SH-SY5Y (cell line): ENCODE results near the gene CACNA1B.

Experiments
- GATA2 ChIP-seq: IDR thresholded peaks from 2 replicates; pipeline ENCODE4 v1.6.1; 2011; ENCODE audit warnings: mild to moderate bottlenecking, low read depth, low read length
- GATA3 ChIP-seq: IDR thresholded peaks from 2 replicates; pipeline ENCODE4 v1.6.1; 2011; ENCODE audit warnings: low read depth, mild to moderate bottlenecking, low read length, moderate library complexity

Gene CACNA1B

DNA sequence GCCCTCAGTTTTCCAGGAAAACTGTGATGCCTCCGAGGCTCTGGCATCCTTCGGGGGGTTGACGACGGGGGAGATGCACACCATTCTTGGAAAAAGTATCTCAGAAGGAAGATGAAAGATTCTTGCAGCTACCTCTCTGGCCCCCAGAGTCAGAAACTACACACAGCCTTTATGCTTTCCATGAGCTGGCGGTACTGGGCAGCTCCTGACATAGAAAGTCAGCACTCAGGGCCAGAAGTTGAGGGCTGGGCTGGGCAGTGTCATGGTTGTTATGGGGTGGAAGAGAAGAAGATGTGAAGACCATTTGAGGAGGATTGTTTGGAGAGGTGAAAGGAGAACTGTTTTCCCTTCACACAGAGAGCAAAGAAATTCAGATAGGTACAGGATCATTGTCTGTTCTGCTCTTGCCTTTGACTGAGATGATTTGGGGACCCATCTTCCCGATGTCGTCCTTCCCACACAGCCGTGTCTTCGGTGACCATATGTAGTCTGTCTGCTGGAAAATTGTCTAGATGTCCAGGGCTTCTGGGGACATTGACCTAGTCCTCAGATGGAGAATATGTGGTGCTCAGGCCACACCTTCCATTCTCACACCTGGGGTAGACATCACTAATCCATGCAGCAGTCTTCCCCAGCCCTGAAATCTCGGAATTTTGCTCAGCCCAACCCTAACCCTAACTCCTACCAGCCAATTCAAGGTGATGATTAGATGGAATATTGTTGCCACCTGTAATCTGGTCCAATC lies 237.1 kb downstream of the CACNA1B start:
- TF ChIP-seq GATA2, result no peak
- no peak for TF ChIP-seq GATA3

DNA sequence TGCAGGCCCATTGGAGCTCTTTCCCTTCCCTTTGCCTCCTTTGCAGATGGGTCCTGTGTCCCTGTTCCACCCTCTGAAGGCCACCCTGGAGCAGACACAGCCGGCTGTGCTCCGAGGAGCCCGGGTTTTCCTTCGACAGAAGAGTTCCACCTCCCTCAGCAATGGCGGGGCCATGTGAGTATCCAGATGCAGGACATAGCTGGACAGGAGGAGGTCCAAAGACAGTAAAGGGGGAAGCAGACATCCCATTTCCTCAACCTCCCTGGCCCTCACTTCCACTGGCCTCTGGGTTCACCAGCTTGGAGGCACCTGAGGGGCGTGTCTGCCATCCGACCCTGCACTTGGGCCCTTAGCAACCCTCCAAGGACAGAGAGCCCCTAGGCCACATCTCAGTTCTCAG lies 237.9 kb downstream of the CACNA1B start:
- no peak for TF ChIP-seq GATA2
- no peak for TF ChIP-seq GATA3

DNA sequence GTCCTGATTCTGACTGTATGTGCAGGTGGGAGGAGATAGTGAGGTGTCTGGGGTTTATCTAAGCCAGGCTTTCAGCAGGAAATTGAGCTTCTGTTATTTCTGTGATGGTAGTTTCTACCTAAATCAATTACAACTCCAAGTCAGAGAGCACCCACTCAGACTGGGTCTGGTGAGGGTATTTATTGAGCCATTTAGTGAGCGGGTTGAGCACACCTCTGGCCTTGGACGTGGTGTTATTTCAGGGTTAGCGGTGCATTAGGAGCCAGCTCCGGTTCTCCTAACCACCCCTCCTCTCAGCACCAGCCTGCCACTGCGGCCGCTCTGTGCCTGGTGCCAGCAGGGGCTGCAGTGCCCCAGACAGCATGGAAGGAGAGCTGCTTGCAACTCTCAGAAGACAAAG lies 238.9 kb downstream of the CACNA1B start:
- no peak for TF ChIP-seq GATA2
- TF ChIP-seq GATA3, result no peak

DNA sequence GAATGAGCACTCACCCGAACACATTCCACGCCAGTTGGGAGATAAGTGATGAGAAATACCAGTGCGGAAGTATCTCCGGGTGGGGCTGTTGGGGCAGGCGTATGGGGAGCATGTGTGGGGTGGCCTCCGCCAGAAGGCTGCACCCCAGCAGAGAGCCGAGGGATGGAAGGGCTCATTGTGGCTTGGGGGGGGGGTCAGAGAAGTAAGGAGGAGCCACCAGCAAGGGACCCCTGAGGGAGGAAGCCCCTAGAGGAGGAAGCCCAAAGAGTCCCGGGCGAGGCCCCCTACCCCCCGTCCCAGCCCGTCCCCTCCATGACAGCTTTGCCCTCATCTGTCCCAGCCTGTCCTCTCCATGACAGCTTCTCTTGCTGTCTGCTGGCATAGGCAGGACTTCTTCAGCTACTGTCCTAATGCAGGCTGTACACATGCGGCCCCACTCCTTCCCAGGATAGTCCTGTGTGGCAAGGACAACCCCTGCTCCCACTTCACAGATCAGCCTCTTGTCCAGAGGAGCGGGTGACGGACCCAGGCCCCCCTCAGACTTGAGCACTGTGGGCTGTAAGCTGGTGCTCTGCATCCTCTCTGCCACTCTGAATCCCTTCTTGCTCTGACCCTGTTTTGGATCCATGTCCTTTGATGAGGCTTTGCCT lies 239.6 kb downstream of the CACNA1B start:
- TF ChIP-seq GATA2 (no peak), GATA3 (no peak)

DNA sequence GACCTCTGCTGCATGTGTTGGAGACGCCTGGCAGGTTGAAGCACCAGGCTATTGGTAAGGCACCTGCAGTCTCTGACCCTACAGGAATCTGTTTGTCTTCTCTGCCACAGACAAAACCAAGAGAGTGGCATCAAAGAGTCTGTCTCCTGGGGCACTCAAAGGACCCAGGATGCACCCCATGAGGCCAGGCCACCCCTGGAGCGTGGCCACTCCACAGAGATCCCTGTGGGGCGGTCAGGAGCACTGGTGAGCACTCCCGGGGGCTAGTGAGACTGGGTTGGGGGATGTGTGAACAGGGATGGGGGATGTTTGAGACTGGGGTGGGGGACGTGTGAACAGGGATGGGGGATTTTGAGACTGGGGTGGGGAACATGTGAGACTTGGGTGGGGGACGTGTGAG lies 240.3 kb downstream of the CACNA1B start:
- no peak for TF ChIP-seq GATA2
- no peak for TF ChIP-seq GATA3

DNA sequence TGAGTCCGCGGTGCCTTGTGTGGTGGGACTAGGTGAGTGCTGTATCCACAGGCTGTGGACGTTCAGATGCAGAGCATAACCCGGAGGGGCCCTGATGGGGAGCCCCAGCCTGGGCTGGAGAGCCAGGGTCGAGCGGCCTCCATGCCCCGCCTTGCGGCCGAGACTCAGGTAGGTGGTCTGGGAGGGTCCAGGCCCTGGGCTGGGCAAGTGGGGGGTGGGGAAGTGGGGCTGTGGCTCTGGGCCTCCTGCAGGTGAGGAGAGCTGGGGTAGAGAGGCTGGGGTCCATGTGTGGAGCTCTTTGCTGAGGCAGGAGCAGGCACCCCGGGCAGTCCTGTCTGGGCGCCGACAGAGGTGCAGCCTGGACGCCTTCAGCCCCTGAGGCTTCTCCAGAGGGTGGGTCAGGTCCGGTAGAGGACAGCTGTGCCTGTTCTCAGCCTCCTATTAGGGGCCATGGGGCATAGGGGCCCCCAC lies 241.1 kb downstream of the CACNA1B start:
- TF ChIP-seq GATA3 (no peak), GATA2 (no peak)

DNA sequence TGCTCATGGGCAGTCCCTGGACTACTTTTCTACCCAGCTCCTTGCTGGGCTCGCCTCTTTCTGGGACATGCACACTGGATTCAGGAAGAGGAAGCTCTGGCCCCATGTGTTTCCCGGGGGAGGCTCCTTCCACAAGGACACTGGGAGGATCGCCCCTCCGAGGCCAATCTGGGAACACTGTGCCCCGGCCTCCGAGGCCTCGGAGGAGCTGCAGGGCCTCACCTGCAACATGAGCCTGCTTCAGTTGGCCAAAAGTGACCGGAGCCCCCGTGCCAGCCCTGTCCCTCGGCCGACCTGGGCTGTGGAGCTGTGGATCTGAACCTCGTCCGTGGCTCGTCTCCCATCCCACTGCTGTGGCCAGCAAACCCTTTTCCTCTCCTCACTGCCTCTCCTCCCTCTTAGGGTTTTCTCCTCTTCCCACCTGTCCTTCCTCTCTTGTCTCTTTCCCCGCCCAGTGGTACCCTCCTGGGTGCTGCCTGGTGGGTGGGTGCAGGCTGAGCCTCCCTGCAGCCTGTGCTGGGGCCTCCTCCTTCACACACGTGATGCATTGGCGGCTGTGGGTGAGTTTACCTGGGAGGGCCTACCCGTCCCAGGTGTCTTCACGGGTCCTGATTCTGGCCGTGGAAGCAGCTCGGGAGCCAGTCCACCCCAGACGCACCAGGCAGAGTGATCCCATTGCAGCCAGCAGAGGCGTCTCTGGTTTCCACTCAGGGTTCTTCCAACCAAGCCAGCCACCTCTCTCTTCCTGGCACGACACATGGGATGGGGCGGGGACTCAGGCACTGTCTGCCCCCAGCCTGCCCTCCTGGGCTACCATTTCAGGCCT lies 241.8 kb downstream of the CACNA1B start:
- TF ChIP-seq GATA3 (no peak), GATA2 (no peak)

DNA sequence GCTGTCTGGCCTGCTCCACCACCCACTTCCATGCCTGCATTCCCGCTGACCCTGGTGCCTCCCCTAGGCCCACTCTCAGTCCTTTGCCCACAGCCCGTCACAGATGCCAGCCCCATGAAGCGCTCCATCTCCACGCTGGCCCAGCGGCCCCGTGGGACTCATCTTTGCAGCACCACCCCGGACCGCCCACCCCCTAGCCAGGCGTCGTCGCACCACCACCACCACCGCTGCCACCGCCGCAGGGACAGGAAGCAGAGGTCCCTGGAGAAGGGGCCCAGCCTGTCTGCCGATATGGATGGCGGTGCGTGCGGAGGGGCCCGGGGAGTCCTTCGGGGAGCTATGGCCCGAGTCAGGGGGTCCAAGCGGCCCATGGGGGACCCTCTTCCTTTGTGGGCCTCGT lies 242.5 kb downstream of the CACNA1B start:
- TF ChIP-seq GATA2 (no peak), GATA3 (no peak)

DNA sequence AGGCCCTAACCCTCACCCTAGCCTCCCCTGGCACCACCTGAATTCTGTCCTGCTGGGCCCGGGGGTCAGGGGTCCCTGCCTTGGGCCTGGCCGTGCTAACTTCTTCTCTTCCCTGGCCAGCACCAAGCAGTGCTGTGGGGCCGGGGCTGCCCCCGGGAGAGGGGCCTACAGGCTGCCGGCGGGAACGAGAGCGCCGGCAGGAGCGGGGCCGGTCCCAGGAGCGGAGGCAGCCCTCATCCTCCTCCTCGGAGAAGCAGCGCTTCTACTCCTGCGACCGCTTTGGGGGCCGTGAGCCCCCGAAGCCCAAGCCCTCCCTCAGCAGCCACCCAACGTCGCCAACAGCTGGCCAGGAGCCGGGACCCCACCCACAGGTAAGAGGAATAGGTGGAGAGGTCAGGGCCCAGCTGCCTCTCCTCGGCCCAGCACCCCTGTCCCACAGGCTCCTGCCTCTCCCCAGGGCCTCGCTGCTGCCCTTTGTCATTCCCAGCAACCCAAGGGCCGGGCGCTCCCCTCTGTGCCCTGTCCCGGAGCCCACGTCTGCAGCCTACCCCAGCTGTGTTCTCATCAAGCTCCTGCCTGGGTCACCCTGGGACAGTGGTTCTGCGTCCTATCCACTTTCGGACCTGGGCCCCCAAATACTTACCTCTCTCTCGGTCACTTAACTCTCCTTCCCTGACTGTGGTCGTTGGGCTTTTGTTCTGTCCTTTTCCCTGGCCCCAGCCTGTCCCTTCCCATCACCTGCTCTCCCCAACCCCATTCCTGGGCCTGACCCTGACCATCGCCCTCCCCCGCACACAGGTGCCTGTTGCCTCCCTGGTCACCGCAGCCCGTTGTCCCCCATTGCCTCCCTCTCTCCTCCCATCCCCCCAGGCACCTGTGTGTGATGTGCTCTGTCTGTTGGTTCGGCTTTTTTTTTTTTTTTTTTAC lies 243.2 kb downstream of the CACNA1B start:
- no peak for TF ChIP-seq GATA2
- TF ChIP-seq GATA3, result no peak

DNA sequence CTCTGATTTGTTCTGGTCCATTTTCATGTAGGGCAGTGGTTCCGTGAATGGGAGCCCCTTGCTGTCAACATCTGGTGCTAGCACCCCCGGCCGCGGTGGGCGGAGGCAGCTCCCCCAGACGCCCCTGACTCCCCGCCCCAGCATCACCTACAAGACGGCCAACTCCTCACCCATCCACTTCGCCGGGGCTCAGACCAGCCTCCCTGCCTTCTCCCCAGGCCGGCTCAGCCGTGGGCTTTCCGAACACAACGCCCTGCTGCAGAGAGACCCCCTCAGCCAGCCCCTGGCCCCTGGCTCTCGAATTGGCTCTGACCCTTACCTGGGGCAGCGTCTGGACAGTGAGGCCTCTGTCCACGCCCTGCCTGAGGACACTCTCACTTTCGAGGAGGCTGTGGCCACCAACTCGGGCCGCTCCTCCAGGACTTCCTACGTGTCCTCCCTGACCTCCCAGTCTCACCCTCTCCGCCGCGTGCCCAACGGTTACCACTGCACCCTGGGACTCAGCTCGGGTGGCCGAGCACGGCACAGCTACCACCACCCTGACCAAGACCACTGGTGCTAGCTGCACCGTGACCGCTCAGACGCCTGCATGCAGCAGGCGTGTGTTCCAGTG lies 244.0 kb downstream of the CACNA1B start:
- TF ChIP-seq GATA3 (no peak), GATA2 (no peak)

DNA sequence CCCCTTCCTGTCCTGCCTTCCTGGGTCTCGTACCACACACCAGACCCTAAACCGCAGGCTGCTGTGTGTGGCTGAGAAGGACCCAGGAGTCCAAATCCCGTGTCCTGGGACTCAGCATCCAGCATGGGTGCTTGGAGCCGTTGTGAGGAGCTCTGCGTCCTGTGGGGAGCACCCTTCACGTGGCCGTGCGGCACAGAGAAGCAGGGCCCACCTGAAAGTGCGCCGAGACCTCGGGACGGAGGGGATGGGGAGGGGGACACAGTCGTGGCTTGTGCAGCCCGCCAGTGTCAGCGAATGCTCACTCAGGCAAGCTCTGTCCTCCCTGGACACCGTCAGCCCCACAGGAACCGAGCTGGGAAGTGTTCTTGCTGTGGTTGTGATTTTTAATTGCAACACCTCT lies 244.6 kb downstream of the CACNA1B start:
- TF ChIP-seq GATA3 (no peak), GATA2 (no peak)

DNA sequence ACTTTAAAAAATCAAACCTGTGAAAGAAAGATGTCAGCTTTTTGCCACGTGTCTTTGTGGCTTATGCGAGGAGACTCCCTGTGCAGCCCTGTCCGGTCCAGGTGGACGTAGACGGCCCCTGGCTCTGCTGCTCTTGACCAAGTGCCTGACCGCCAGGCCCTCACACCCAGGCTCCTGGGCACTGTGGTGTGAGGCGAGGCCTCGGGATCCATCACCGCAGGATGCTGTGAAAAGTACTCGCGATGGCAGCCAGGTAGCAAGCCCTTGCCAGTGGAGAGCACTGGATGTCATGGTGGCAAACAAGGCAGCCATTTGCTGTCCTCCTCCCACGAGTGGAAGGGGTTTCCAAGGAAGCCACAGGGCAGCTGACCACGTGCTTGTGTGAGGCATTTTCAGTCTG lies 245.1 kb downstream of the CACNA1B start:
- no peak for TF ChIP-seq GATA3
- TF ChIP-seq GATA2, result no peak

DNA sequence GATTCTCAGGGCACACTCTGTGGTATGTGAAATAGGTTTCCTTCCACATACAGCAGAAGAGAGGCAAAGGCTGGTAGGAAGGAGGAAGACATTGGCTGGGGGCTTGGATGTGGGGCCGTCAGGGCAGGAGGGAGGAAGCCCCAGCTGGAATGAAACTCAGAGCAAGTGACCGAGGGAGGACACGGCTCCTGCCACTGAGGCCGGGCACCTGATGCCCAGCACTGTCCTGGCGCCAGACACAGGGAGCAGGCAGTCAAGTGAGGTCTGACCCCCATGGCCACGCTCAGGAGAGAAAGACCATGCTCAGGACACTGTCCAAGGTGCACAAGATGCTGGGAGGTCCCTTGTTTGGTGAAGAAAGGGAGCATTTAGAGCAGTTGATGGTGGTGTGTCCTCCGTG lies 245.5 kb downstream of the CACNA1B start:
- TF ChIP-seq GATA2 (no peak), GATA3 (no peak)
